ENCODE measurements around the gene CD36.

CD36 gene

GRCh38 chr7:80677629-80678028 lies 39.2 kb downstream of the CD36 start (continued):
- no peak for TF ChIP-seq SP3 (tag by site-specific recombination; IDR thresholded peaks at IDR 0.05)
- TF ChIP-seq REPIN1 (tag by site-specific recombination; IDR thresholded peaks at IDR 0.05; ENCODE audit: low read depth) = no peak
- TF ChIP-seq, protein P1, sequence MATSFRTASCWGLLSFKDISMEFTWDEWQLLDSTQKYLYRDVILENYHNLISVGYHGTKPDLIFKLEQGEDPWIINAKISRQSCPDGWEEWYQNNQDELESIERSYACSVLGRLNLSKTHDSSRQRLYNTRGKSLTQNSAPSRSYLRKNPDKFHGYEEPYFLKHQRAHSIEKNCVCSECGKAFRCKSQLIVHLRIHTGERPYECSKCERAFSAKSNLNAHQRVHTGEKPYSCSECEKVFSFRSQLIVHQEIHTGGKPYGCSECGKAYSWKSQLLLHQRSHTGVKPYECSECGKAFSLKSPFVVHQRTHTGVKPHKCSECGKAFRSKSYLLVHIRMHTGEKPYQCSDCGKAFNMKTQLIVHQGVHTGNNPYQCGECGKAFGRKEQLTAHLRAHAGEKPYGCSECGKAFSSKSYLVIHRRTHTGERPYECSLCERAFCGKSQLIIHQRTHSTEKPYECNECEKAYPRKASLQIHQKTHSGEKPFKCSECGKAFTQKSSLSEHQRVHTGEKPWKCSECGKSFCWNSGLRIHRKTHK (tag by site-specific recombination; IDR thresholded peaks at IDR 0.05) = no peak
- TF ChIP-seq ZNF645 (tag by site-specific recombination; IDR thresholded peaks at IDR 0.05) = no peak

GRCh38 chr7:80678707-80679106 lies 40.3 kb downstream of the CD36 start:
- Histone ChIP-seq H3K4me3 (ENCODE audit: low read depth, low read length) (no peak overlapping the region), H3K4me1 (ENCODE audit: control insufficient read depth, insufficient read depth, low read length) (no peaks in the 10 kb centered on the region), H3K36me3 (ENCODE audit: control insufficient read depth in 2 of 2, insufficient read depth in 1 of 2, low read length in 2 of 2) (no peaks in the 10 kb centered on the region), H3K9me3 (ENCODE audit: control insufficient read depth, insufficient read depth, low read depth, low read length) (no peaks in the 10 kb centered on the region), H3K27ac (ENCODE audit: extremely low read depth, low read depth, low read length) (no peak overlapping the region)
- CTCF ChIA-PET = interaction anchor here (0.6 to 4.2 kb wide), 6 partner anchors 15 to 792 kb away, joined by 3 to 22 read pairs (median 3); no protein-coding TSS in a partner anchor
- POLR2A ChIA-PET = no interaction called here
- TF ChIP-seq ZBTB1 (tag by site-specific recombination; IDR thresholded peaks at IDR 0.05) = no peak
- TF ChIP-seq ZNF114 (tag by site-specific recombination; IDR thresholded peaks at IDR 0.05) = no peak
- no peak for TF ChIP-seq REPIN1 (tag by site-specific recombination; IDR thresholded peaks at IDR 0.05; ENCODE audit: low read depth)
- no peak for TF ChIP-seq ZNF354C (tag by site-specific recombination; IDR thresholded peaks at IDR 0.05; ENCODE audit: borderline replicate concordance, low read depth)
- no peak for TF ChIP-seq ZNF513 (tag by site-specific recombination; IDR thresholded peaks at IDR 0.05)
- TF ChIP-seq ZNF184 (tag by site-specific recombination; IDR thresholded peaks at IDR 0.05) = no peak
- TF ChIP-seq ZXDB (tag by site-specific recombination; IDR thresholded peaks at IDR 0.05) = no peak

DNA sequence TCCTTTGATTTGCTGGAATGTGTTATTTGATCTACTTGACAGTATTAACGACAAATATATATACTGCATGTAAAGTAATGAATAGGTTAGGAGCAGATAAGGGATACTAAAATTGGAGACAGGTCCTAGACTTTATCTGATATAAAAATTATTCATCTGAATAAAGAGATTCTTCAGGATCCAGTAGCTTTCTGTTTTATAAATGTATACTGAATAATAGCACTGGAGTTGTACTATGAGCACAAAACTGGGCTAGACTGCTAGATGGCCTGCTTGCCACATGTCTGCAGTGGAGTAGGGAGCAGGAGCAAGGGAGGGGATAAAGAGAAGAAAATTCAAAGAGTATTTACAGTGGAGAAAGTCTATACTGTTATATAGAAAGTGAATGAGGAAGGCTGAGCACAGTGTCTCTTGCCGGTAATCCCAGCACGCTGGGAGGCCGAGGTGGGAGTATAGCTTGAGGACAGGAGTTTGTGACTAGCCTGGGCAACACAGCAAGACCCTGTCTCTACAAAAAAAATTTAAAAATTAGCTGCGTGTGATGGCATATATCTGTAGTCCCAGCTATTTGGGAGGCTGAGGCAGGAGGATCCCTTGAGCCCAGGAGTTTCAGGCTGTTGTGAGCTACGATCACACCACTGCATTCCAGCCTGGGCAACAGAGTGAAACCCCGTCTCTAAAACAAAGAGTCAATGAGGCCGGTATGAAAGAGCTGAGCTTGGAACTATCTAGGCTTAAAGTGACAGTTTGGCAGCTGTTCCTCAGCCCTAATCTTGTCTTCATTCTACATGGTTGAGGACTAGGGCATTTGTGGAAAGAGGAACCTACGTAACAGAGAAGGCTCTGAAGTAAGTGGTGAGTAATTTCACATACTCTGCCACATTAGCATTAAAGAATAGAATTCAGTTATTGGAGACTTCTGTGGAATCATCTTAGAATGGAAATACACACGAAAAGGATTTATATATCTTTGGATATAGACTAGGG lies 41.8 kb downstream of the CD36 start:
- POLR2A ChIA-PET = interaction anchor here (0.6 kb wide), 1 partner anchor 139 kb away, joined by 5 read pairs; no protein-coding TSS in a partner anchor
- no peaks in the 10 kb centered on the region for H3K9me3 ChIP-seq (ENCODE audit: control insufficient read depth, insufficient read depth, low read depth, low read length)
- H3K4me3 ChIP-seq (ENCODE audit: low read depth, low read length) = no peak overlapping the region
- no peaks in the 10 kb centered on the region for H3K4me1 ChIP-seq (ENCODE audit: control insufficient read depth, insufficient read depth, low read length)
- H3K27ac ChIP-seq (ENCODE audit: extremely low read depth, low read depth, low read length) = no peak overlapping the region
- no peak for TF ChIP-seq ZIC2 (tag by site-specific recombination; IDR thresholded peaks at IDR 0.05)
- TF ChIP-seq ZNF366 (tag by site-specific recombination; conservative IDR thresholded peaks at IDR 0.05) = no peak
- no peak for TF ChIP-seq GLIS1 (tag by site-specific recombination; IDR thresholded peaks at IDR 0.05)
- TF ChIP-seq ZNF777 (tag by site-specific recombination; IDR thresholded peaks at IDR 0.05; ENCODE audit: borderline replicate concordance) = no peak
- TF ChIP-seq ZFP3 (tag by site-specific recombination; IDR thresholded peaks at IDR 0.05; ENCODE audit: low read depth) = no peak
- TF ChIP-seq ZNF311 (tag by site-specific recombination; IDR thresholded peaks at IDR 0.05; ENCODE audit: borderline replicate concordance) = no peak
- no peak for TF ChIP-seq YY1 (tag by site-specific recombination; IDR thresholded peaks at IDR 0.05)
- no peak for TF ChIP-seq ZBTB44 (tag by site-specific recombination; IDR thresholded peaks at IDR 0.05)
- CTCF ChIA-PET = interaction anchor here (0.5 to 4.2 kb wide), 12 partner anchors 9 to 1780 kb away, joined by 3 to 22 read pairs (median 3); no protein-coding TSS in a partner anchor
- H3K36me3 ChIP-seq (ENCODE audit: control insufficient read depth in 2 of 2, insufficient read depth in 1 of 2, low read length in 2 of 2) = no peaks in the 10 kb centered on the region
